GM12801 (cell line): ENCODE measurements around the gene OPN1MW2.
"Not testable (repeated sequence)": the region's sequence is repeated elsewhere in the genome, so short reads cannot be mapped to it uniquely, and the experiment has no call there.

Experiments used
- TF ChIP-seq, protein P1 (sequence below): IDR thresholded peaks from one replicate; pipeline ENCODE4 v1.5.1; 2011; ENCODE audit warnings: control low read depth; ENCODE audit not compliant: insufficient read length; ENCODE audit errors: extremely low read depth

Gene OPN1MW2

DNA sequence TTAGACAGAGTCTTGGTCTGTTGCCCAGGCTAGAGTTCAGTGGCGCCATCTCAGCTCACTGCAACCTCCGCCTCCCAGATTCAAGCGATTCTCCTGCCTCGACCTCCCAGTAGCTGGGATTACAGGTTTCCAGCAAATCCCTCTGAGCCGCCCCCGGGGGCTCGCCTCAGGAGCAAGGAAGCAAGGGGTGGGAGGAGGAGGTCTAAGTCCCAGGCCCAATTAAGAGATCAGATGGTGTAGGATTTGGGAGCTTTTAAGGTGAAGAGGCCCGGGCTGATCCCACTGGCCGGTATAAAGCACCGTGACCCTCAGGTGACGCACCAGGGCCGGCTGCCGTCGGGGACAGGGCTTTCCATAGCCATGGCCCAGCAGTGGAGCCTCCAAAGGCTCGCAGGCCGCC lies at the start of gene OPN1MW2:
OPN1MW2 (plus strand) TSS at position 301 of the 400 bp plus-strand sequence; CDS start at position 361, 60 bp downstream.
- TF ChIP-seq, protein P1, sequence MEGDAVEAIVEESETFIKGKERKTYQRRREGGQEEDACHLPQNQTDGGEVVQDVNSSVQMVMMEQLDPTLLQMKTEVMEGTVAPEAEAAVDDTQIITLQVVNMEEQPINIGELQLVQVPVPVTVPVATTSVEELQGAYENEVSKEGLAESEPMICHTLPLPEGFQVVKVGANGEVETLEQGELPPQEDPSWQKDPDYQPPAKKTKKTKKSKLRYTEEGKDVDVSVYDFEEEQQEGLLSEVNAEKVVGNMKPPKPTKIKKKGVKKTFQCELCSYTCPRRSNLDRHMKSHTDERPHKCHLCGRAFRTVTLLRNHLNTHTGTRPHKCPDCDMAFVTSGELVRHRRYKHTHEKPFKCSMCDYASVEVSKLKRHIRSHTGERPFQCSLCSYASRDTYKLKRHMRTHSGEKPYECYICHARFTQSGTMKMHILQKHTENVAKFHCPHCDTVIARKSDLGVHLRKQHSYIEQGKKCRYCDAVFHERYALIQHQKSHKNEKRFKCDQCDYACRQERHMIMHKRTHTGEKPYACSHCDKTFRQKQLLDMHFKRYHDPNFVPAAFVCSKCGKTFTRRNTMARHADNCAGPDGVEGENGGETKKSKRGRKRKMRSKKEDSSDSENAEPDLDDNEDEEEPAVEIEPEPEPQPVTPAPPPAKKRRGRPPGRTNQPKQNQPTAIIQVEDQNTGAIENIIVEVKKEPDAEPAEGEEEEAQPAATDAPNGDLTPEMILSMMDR, result not testable (repeated sequence)

DNA sequence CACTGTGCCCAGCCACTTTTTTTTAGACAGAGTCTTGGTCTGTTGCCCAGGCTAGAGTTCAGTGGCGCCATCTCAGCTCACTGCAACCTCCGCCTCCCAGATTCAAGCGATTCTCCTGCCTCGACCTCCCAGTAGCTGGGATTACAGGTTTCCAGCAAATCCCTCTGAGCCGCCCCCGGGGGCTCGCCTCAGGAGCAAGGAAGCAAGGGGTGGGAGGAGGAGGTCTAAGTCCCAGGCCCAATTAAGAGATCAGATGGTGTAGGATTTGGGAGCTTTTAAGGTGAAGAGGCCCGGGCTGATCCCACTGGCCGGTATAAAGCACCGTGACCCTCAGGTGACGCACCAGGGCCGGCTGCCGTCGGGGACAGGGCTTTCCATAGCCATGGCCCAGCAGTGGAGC lies 37.3 kb upstream of the OPN1MW2 start, which contains the start of gene OPN1MW:
OPN1MW (plus strand) TSS at position 301 of the 400 bp plus-strand sequence; CDS start at position 383, 82 bp downstream.
- TF ChIP-seq, protein P1, result not testable (repeated sequence)

DNA sequence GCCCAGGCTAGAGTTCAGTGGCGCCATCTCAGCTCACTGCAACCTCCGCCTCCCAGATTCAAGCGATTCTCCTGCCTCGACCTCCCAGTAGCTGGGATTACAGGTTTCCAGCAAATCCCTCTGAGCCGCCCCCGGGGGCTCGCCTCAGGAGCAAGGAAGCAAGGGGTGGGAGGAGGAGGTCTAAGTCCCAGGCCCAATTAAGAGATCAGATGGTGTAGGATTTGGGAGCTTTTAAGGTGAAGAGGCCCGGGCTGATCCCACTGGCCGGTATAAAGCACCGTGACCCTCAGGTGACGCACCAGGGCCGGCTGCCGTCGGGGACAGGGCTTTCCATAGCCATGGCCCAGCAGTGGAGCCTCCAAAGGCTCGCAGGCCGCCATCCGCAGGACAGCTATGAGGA lies 37.7 kb downstream of the OPN1MW2 start, which contains the start of gene OPN1MW3:
OPN1MW3 (plus strand) TSS at position 301 of the 400 bp plus-strand sequence; CDS start at position 339, 38 bp downstream.
- TF ChIP-seq, protein P1, result not testable (repeated sequence)
